GM23338 (cell line): Measurements from ENCODE around the gene ZBTB40.

Experiments used
- CREB1 ChIP-seq: fragments of 250-450 bp; sonication (Bioruptor Pico); IDR thresholded peaks from 2 replicates; pipeline ENCODE4 v1.5.0; 2020; ENCODE audit warnings: low read depth, mild to moderate bottlenecking, moderate library complexity
- CTCF ChIP-seq, 2 experiments: fragments of 200-600 bp in 1 of 2; sonication (generic) in 1 of 2; conservative IDR thresholded peaks; 2 replicates each; pipeline versions ENCODE4 v1.5.1 to v1.6.1; 2016 to 2017; ENCODE audit warnings: antibody characterized with exemption in 2 of 2, low read depth in 2 of 2, mild to moderate bottlenecking in 2 of 2, moderate library complexity in 1 of 2
- ETS1 ChIP-seq: IDR thresholded peaks from 2 replicates; pipeline ENCODE4 v1.6.1; 2016; ENCODE audit warnings: antibody characterized with exemption
- EZH2 ChIP-seq: fragments of 200-600 bp; sonication (generic); IDR thresholded peaks from one replicate; pipeline ENCODE4 v1.8.0; 2017; ENCODE audit warnings: antibody characterized with exemption, mild to moderate bottlenecking, low read depth; ENCODE audit not compliant: unreplicated experiment
- EZH2phosphoT487 ChIP-seq: fragments of 200-600 bp; sonication (generic); IDR thresholded peaks from one replicate; pipeline ENCODE4 v1.8.1; 2018; ENCODE audit warnings: antibody characterized with exemption; ENCODE audit not compliant: unreplicated experiment
- JUNB ChIP-seq: IDR thresholded peaks from one replicate; pipeline ENCODE4 v1.6.1; 2016; ENCODE audit warnings: antibody characterized with exemption; ENCODE audit not compliant: unreplicated experiment
- NANOG ChIP-seq: IDR thresholded peaks from 2 replicates; pipeline ENCODE4 v1.6.1; 2016; ENCODE audit warnings: antibody characterized with exemption, borderline replicate concordance
- POLR2AphosphoS5 ChIP-seq: IDR thresholded peaks from 2 replicates; pipeline ENCODE4 v1.6.1; 2016; ENCODE audit warnings: antibody characterized with exemption, low read depth
- REST ChIP-seq: IDR thresholded peaks from one replicate; pipeline ENCODE4 v1.6.1; 2018; ENCODE audit warnings: antibody characterized with exemption; ENCODE audit not compliant: unreplicated experiment
- STAT1 ChIP-seq: IDR thresholded peaks from one replicate; pipeline ENCODE4 v1.6.1; 2016; ENCODE audit warnings: antibody characterized with exemption; ENCODE audit not compliant: unreplicated experiment
- ZNF114 ChIP-seq: fragments of 250-450 bp; sonication (Bioruptor Pico); IDR thresholded peaks from 2 replicates; pipeline ENCODE4 v1.5.0; 2020; ENCODE audit warnings: mild to moderate bottlenecking, moderate library complexity
- ZNF331 ChIP-seq: fragments of 250-450 bp; sonication (Bioruptor Pico); IDR thresholded peaks from 2 replicates; pipeline ENCODE4 v1.5.0; 2020; ENCODE audit warnings: low read depth, mild to moderate bottlenecking, moderate library complexity
- ZNF462 ChIP-seq: fragments of 250-450 bp; sonication (Bioruptor Pico); IDR thresholded peaks from 2 replicates; pipeline ENCODE4 v1.5.0; 2020; ENCODE audit warnings: mild to moderate bottlenecking, moderate library complexity

GRCh38 chr1:22526677-22527076 lies 75.0 kb downstream of the ZBTB40 start:
- TF ChIP-seq CTCF (conservative IDR thresholded peaks at IDR 0.05; ENCODE audit: low read depth in 2 of 2) (no peak), POLR2AphosphoS5 (no peak), CREB1 (CRISPR knock-in tag) (no peak), ZNF114 (CRISPR knock-in tag) (no peak), REST (no peak), EZH2 (no peak), ZNF331 (CRISPR knock-in tag) (no peak), JUNB (no peak), ZNF462 (CRISPR knock-in tag) (no peak), EZH2phosphoT487 (no peak), STAT1 (no peak), NANOG (no peak), ETS1 (no peak)
